SH-SY5Y (cell line): ENCODE measurements around the gene NAV3.

ENCODE experiments used
- GATA2 ChIP-seq: IDR thresholded peaks from 2 replicates; pipeline ENCODE4 v1.6.1; 2011; ENCODE audit warnings: mild to moderate bottlenecking, low read depth, low read length
- GATA3 ChIP-seq: IDR thresholded peaks from 2 replicates; pipeline ENCODE4 v1.6.1; 2011; ENCODE audit warnings: low read depth, mild to moderate bottlenecking, low read length, moderate library complexity

GRCh38 chr12:77980782-77981181 is 150.1 kb downstream of the NAV3 start:
- no peak for TF ChIP-seq GATA3
- no peak for TF ChIP-seq GATA2
